Activated naive CD8-positive, alpha-beta T cell treated with anti-CD3 and anti-CD28 coated beads, Interleukin-2, amount 10 ng/mL, durations not matched to agents 7 days and 5 days (primary cell): ENCODE measurements around the gene SLC25A21. TPM values are rescaled to one million over a fixed set of nuclear protein-coding genes. Genes with fewer than 3 reads are reported as not detected.
"Not testable (repeated sequence)": the region's sequence is repeated elsewhere in the genome, so short reads cannot be mapped to it uniquely, and the experiment has no call there.

Source experiments
- ATAC-seq: fragments of 150-1000 bp; cut with Tn5 transposase; one replicate; pipeline ENCODE4 v1.10.0; 2021; ENCODE audit warnings: low read depth, moderate library complexity
- POLR2A ChIA-PET: fragments of 350-600 bp; sonication (Branson Sonifier 250); formaldehyde crosslinking; loops from one replicate; lab custom pipeline; 2021; ENCODE audit warnings: antibody characterized with exemption; lab: Charles Lee
- DNase-seq: peaks from one replicate; pipeline ENCODE4 v3.0.0; 2021
- H3K27ac Mint-ChIP-seq: one replicate; pipeline ENCODE4 v1.8.0; 2022; ENCODE audit warnings: mild to moderate bottlenecking, mixed read lengths
- H3K27me3 Mint-ChIP-seq: one replicate; pipeline ENCODE4 v1.8.0; 2022; ENCODE audit warnings: mild to moderate bottlenecking, moderate library complexity, mixed read lengths
- H3K36me3 Mint-ChIP-seq: one replicate; pipeline ENCODE4 v1.8.0; 2021; ENCODE audit warnings: mild to moderate bottlenecking, mixed read lengths
- H3K4me1 Mint-ChIP-seq: one replicate; pipeline ENCODE4 v1.8.0; 2021; ENCODE audit warnings: mixed read lengths
- H3K4me3 Mint-ChIP-seq: one replicate; pipeline ENCODE4 v1.8.0; 2022; ENCODE audit warnings: mild to moderate bottlenecking, moderate library complexity, mixed read lengths
- H3K9me3 Mint-ChIP-seq: one replicate; pipeline ENCODE4 v1.8.0; 2021; ENCODE audit warnings: mixed read lengths
- total RNA-seq, 2 experiments: library from RNA; stranded (reverse); gene quantifications; one replicate each; pipeline ENCODE4 v1.2.3, GENCODE V29; 2021

Gene SLC25A21
- total RNA-seq, 2 experiments from 2014 or later: not detected

DNA sequence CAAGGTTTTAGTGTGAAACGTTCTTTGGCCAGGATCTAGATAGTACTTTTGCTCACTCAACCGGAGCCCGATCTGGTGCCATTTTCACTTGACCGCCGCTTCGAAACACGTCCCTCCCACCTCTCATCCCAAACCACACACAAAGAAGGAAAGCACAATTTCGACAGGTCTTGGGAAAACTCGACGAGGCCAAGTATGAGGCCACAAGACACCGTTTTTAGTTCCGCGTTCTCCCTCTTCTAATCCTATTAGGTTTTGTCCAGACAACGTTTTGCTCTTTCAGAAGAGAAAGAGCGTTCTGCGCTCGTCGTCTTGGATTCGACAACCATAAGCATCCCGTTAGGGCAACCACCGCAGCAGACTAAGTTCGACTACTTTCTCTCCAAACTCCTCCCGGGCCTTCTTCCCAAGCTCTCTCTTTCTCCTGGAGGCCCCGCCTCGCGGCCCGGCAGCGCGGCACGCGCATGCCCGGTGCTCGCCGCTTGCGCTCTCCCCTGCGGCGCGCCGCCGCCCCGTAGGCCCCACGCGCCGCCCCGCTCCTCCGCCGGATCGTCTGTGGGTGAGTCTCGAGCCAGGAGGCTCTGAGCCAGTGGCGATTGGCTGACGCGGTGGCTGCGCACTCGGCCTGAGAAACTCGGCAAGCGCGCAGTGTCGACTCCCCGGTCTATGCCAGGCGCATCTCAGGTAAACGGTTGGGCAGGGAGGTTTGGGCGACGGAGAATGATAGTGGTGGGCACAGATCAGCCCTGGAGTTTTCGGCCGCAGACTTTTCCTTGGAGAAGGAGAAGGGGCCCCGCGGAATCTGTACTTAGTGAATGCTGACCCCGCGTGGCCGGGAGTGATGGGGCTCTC, 25.2 kb upstream of the SLC25A21 start, which contains the start of gene MIPOL1:
Gene MIPOL1, plus strand, starts transcription at position 517 of the 852 bp plus-strand sequence. CDS start 49,952 bp downstream, outside the sequence.
- Mint-ChIP-seq H3K9me3 (no peaks in the 10 kb centered on the region), H3K4me1 (peaks cover 9% of the 10 kb centered on the region), H3K27me3 (peaks cover 26% of the 10 kb centered on the region), H3K36me3 (no peaks in the 10 kb centered on the region), H3K27ac (no peak within 1 kb of the TSS), H3K4me3 (peak within 1 kb of the TSS; percentile 73)
- POLR2A ChIA-PET: no interaction called here
- ATAC-seq (peak; percentile 52), DNase-seq (peak; percentile 37)

DNA sequence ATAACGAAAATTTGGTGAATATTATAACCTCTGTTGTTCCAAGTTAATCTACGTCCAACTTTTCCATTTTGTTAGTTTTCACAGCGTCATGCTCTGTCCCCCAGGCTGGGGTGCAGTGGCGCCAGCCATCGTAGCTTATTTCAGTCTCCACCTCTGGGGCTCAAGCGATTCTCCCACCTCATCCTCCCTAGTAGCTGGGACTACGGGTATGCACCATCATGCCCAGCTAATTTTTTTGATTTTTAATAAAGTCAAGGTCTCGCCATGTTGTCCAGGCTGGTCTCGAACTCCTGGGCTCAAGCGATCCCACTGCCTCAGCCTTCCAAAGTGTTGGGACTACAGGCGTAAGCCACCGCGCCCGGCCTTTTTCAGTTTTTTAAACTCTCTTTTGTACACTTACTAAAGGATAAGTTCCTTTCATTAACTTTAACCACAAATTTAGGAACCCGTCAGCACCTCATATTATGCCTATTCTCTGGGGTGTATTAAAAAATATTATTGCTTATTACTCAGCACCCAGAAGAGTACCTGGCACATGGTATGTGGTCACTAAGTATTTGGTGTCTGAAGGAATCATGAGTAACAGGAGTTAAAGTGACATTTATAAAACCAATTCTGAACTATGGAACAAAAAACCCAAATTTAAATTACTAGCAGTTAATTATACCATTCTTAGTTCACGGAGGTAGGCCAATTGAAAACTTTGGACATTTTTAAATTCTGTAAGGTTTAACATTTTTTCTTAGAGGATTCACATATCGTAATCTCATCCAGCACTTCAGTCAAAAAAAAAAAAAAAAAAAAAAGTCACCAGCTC, 24.4 kb upstream of the SLC25A21 start:
- POLR2A ChIA-PET: no interaction called here
- ATAC-seq: no peak
- peaks cover 9% of the 10 kb centered on the region for H3K4me1 Mint-ChIP-seq
- peaks cover 26% of the 10 kb centered on the region for H3K27me3 Mint-ChIP-seq
- no peaks in the 10 kb centered on the region for H3K9me3 Mint-ChIP-seq
- no peaks in the 10 kb centered on the region for H3K36me3 Mint-ChIP-seq
- peak overlapping the region; percentile 73 for H3K4me3 Mint-ChIP-seq
- no peak overlapping the region for H3K27ac Mint-ChIP-seq
- no peak for DNase-seq

DNA sequence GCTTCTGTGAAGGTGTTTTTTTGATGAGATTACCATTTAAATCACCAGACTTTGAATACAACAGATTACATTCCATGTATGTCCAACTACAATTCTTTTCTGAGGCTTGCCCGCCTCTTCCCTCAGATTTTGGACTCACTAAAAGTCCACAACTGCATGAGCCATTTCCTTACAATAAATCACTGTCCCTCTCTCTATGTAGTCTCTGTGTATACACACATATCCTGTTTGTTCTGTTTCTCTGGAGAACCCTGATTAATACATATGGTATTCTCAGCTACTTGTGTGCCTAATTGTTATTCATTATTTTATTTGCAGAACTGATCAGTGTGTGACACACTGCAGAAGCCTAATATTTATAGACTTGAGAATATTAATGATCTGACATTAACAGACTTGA, 22.9 kb upstream of the SLC25A21 start:
- no peaks in the 10 kb centered on the region for H3K36me3 Mint-ChIP-seq
- peaks cover 26% of the 10 kb centered on the region for H3K27me3 Mint-ChIP-seq
- POLR2A ChIA-PET: no interaction called here
- H3K4me1 Mint-ChIP-seq: peaks cover 9% of the 10 kb centered on the region
- H3K9me3 Mint-ChIP-seq: no peaks in the 10 kb centered on the region
- H3K27ac Mint-ChIP-seq: no peak overlapping the region
- no peak overlapping the region for H3K4me3 Mint-ChIP-seq
- DNase-seq (no peak), ATAC-seq (no peak)

DNA sequence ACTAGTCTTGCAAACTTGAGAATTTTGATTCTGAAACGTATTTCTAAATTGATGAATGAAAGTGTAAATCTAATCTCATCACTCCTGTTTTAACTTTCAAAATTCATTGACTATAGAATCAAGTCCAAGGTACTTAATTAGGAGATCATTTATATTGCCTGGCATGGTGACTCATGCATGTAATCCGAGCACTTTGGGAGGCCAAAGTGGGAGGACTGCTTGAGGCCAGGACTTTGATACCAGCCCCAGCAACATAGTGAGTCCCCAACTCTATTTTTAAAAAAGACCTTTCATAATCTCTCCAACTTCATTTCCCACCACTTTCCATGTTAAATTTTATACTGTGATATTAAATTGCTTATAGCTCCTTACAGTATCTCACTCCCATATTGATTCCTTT, 22.3 kb upstream of the SLC25A21 start:
- peaks cover 9% of the 10 kb centered on the region for H3K4me1 Mint-ChIP-seq
- ATAC-seq: no peak

DNA sequence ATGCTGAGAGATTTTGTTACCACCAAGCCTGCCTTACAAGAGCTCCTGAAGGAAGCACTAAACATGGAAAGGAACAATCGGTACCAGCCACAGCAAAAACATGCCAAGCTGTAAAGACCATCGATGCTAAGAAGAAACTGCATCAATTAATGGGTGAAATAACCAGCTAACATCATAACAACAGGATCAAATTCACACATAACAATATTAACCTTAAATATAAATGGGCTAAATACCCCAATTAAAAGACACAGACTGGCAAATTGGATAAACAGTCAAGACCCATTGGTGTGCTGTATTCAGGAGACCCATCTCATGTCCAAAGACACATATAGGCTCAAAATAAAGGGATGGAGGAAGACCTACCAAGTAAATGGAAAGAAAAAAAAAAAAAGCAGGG, 17.3 kb upstream of the SLC25A21 start:
- H3K36me3 Mint-ChIP-seq, H3K4me3 Mint-ChIP-seq, DNase-seq, H3K27ac Mint-ChIP-seq, H3K4me1 Mint-ChIP-seq, H3K27me3 Mint-ChIP-seq, ATAC-seq, POLR2A ChIA-PET, H3K9me3 Mint-ChIP-seq: not testable (repeated sequence)

More for the DNA sequence above, 22.3 kb upstream of the SLC25A21 start:
- Mint-ChIP-seq H3K27ac (no peak overlapping the region), H3K9me3 (no peaks in the 10 kb centered on the region), H3K4me3 (no peak overlapping the region), H3K36me3 (no peaks in the 10 kb centered on the region), H3K27me3 (peaks cover 26% of the 10 kb centered on the region)
- no peak for DNase-seq
- POLR2A ChIA-PET: no interaction called here

DNA sequence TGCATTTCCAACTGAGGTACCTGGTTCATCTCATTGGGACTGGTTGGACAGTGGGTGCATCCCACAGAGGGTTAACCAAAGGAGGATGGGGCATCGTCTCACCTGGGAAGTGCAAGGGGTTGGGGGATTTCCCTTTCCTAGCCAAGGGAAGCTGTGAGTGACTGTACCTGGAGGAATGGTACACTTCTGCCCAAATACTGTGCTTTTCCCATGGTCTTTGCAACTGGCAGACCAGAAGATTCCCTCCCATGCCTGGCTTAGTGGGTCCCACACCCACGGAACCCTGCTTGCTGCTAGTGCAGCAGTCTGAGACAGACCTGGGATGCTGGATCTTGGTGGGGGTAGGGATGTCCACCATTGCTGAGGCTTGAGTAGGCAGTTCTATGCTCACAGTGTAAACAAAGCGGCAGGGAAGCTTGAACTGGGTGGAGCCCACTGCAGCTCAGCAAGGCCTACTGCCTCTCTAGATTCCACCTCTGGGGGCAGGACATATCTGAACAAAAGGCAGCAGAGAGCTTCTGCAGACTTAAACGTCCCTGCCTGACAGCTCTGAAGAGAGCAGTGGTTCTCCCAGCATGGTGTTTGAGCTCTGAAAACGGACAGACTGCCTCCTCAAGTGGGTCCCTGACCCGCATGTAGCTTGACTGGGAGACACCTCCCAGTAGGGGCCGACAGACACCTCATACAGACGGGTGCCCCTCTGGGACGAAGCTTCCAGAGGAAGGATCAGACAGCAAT, 15.6 kb upstream of the SLC25A21 start:
- H3K36me3 Mint-ChIP-seq, H3K27ac Mint-ChIP-seq, H3K27me3 Mint-ChIP-seq, H3K4me3 Mint-ChIP-seq, H3K4me1 Mint-ChIP-seq, DNase-seq, ATAC-seq, H3K9me3 Mint-ChIP-seq, POLR2A ChIA-PET: not testable (repeated sequence)

DNA sequence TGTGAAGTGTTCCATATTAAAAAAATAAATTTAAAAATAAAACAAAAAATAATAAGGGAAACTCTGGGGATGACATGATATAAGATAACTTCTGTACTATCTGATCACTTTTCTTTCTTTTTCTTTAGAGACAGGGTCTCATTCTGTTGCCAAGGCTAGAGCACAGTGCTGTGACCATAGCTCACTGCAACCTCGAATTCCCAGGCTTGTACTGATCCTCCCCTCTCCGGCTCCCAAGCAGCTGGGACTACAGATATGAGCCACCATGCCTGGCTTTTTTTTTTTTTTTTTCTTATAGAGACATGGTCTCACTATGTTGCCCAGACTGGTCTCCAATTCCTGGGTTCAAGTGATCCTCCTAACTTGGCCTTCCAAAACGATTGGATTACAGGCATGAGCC, 14.9 kb upstream of the SLC25A21 start:
- DNase-seq (no peak), ATAC-seq (no peak)
- H3K36me3 Mint-ChIP-seq: no peaks in the 10 kb centered on the region
- H3K4me3 Mint-ChIP-seq: no peak overlapping the region
- POLR2A ChIA-PET: no interaction called here
- no peaks in the 10 kb centered on the region for H3K27me3 Mint-ChIP-seq
- no peak overlapping the region for H3K27ac Mint-ChIP-seq
- H3K4me1 Mint-ChIP-seq: no peaks in the 10 kb centered on the region
- H3K9me3 Mint-ChIP-seq: no peaks in the 10 kb centered on the region

DNA sequence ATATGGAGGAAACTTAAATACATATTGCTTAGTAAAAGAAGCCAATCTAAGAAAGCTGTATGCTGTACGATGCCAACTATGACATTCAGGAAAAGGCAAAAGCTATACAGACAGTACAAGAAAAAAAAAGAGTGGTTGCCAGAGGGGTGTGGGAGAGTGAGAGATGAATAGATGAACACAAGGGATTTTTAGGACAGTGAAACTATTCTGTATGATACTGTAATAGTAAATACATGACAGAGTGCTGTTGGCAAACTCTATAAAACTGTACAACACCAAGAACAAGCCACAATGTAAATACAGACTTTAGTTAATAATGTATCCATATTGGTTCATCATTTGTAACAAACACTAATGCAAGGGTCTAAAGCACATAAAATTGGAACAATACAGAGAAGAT, 14.5 kb upstream of the SLC25A21 start:
- Mint-ChIP-seq H3K27ac (no peak overlapping the region), H3K27me3 (no peaks in the 10 kb centered on the region), H3K36me3 (no peaks in the 10 kb centered on the region), H3K4me1 (no peaks in the 10 kb centered on the region), H3K9me3 (no peaks in the 10 kb centered on the region), H3K4me3 (no peak overlapping the region)
- POLR2A ChIA-PET: no interaction called here
- no peak for ATAC-seq
- DNase-seq: no peak

DNA sequence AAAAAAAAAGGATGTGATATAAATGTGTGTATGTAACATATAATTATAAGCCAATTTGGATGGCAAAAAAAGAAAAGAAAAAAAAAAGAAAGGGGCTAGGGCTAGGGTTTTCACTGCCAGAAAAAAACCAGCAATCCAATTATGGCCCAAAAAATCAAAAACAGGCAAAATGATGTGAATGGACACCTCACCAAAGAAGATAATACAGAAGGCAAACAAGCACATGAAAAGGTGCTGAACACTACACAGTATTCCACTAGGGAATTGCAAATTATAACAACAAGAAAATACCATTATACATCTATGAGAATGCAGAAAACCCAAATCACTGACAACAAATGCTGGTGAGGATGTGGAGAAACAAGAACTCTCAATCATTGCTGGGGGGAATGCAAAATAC, 13.3 kb upstream of the SLC25A21 start:
- H3K27me3 Mint-ChIP-seq: no peaks in the 10 kb centered on the region
- no peaks in the 10 kb centered on the region for H3K36me3 Mint-ChIP-seq
- POLR2A ChIA-PET: no interaction called here
- no peak overlapping the region for H3K27ac Mint-ChIP-seq
- no peak for ATAC-seq
- H3K4me3 Mint-ChIP-seq: no peak overlapping the region
- no peaks in the 10 kb centered on the region for H3K9me3 Mint-ChIP-seq
- no peaks in the 10 kb centered on the region for H3K4me1 Mint-ChIP-seq
- no peak for DNase-seq

DNA sequence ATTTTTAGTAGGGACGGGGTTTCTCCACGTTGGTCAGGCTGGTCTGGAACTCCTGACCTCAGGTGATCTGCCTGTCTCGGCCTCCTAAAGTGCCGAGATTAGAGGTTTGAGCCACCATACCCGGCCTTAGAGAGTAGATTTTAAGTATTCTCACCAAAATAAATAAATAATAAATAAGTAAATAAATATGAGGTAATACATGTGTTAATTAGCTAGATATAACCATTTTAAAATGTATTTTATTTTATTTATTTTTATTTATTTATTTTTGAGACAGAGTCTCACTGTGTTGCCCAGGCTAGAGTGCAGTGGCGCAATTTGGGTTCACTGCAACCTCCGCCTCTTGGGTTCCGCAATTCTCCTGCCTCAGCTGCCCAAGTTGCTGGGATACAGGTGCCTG, 12.1 kb upstream of the SLC25A21 start:
- POLR2A ChIA-PET, ATAC-seq, H3K9me3 Mint-ChIP-seq, H3K27me3 Mint-ChIP-seq, DNase-seq, H3K27ac Mint-ChIP-seq, H3K4me1 Mint-ChIP-seq, H3K36me3 Mint-ChIP-seq, H3K4me3 Mint-ChIP-seq: not testable (repeated sequence)

DNA sequence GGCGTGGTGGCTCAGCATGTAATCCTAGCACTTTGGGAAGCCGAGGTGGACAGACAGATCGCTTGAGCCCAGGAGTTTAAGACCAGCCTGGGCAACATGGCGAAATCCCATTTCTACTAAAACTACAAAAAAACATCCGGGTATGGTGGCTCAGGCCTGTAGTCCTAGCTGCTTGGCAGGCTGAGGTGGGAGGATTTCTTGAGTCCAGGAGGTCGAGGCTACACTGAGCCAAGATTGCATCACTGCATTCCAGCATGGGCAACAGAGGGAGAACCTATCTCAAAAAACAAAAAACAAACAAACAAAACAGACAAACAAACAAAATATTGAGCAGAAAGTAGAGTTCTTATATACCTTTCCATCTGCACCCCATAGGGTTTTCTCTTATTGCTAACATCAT, 9.0 kb upstream of the SLC25A21 start:
- Mint-ChIP-seq H3K36me3 (no peaks in the 10 kb centered on the region), H3K27me3 (no peaks in the 10 kb centered on the region), H3K27ac (no peak overlapping the region), H3K4me1 (no peaks in the 10 kb centered on the region), H3K4me3 (no peak overlapping the region), H3K9me3 (no peaks in the 10 kb centered on the region)
- POLR2A ChIA-PET: no interaction called here
- ATAC-seq (no peak), DNase-seq (no peak)

DNA sequence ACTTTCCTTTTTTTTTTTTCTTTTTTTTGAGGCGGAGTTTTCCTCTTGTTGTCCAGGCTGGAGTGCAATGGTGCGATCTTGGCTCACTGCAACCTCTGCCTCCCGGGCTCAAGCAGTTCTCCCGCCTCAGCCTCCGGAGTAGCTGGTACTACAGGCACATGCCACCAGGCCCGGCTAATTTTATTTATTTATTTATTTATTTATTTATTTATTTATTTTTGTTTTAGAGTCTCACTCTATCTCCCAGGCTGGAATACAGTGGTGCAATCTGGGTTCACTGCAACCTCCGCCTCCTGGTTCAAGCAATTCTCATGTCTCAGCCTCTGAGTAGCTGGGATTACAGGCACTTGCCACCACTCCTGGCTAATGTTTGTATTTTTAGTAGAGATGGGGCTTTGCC, 8.5 kb upstream of the SLC25A21 start:
- H3K9me3 Mint-ChIP-seq, H3K27me3 Mint-ChIP-seq, H3K36me3 Mint-ChIP-seq, ATAC-seq, H3K27ac Mint-ChIP-seq, H3K4me3 Mint-ChIP-seq, H3K4me1 Mint-ChIP-seq, POLR2A ChIA-PET, DNase-seq: not testable (repeated sequence)

DNA sequence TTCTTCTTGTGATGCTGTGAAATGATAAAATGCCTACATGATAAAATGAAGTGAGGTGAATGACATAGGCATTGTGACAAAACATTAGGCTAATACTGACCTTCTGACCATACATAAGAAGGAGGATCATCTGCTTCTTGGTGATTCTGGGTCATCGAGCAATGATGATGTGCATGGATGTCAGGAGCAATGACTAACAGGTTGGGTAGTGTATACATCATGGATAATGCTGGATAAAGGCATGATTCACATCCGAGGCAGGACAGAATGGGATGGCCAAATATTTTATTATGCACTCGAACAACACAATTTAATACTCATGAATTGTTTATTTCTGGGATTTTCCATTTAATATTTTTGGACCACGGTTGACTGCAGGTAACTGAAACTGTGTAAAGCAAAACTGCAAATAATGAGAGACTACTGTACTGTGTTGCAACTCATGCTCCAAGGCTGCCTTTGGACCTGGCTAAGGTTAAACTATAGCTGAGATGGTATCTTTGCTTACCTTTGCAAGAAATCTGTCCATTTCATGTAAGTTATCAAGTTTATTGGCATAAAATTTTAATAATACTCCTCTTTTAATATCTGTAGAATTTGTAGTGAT, 7.6 kb upstream of the SLC25A21 start:
- Mint-ChIP-seq H3K36me3 (no peaks in the 10 kb centered on the region), H3K4me3 (no peak overlapping the region), H3K27ac (no peak overlapping the region), H3K9me3 (no peaks in the 10 kb centered on the region), H3K27me3 (no peaks in the 10 kb centered on the region), H3K4me1 (no peaks in the 10 kb centered on the region)
- ATAC-seq (no peak), DNase-seq (no peak)
- POLR2A ChIA-PET: no interaction called here
